GM18858 (cell line): Measurements from ENCODE around the gene RNASE13.

Experiments
- ATAC-seq: cut with Tn5 transposase; IDR thresholded peaks from one replicate; pipeline ENCODE4 v1.9.1; 2021; ENCODE audit not compliant: unreplicated experiment

Gene RNASE13

GRCh38 chr14:21066882-21067502 lies 32.4 kb upstream of the RNASE13 start:
- ATAC-seq: no peak

GRCh38 chr14:21063479-21063878 lies 28.9 kb upstream of the RNASE13 start:
- ATAC-seq: no peak

- ATAC-seq: no peak
These were observed 26.7 kb upstream of the RNASE13 start for GRCh38 chr14:21061347-21061668.

GRCh38 chr14:21060614-21061346 lies 26.2 kb upstream of the RNASE13 start:
- ATAC-seq: no peak

- no peak for ATAC-seq
These were observed 25.4 kb upstream of the RNASE13 start for GRCh38 chr14:21059842-21060613.

GRCh38 chr14:21058903-21059302 lies 24.3 kb upstream of the RNASE13 start:
- no peak for ATAC-seq

GRCh38 chr14:21057803-21058675 lies 23.4 kb upstream of the RNASE13 start, which contains the start of gene RNASE8:
RNASE8 (plus strand) TSS chr14:21057822; CDS start chr14:21057893, 71 bp downstream.
- no peak for ATAC-seq

GRCh38 chr14:21056520-21057163 lies 22.0 kb upstream of the RNASE13 start:
- ATAC-seq: no peak

- no peak for ATAC-seq
These were observed 21.0 kb upstream of the RNASE13 start for GRCh38 chr14:21055432-21056117.

- no peak for ATAC-seq
These were observed 20.1 kb upstream of the RNASE13 start for GRCh38 chr14:21054768-21055145.

- no peak for ATAC-seq
These were observed 19.6 kb upstream of the RNASE13 start for GRCh38 chr14:21054123-21054767.

GRCh38 chr14:21053184-21054122 lies 18.8 kb upstream of the RNASE13 start:
- ATAC-seq: no peak

- no peak for ATAC-seq
These were observed 16.0 kb upstream of the RNASE13 start for GRCh38 chr14:21050597-21050996.

- no peak for ATAC-seq
These were observed 14.7 kb upstream of the RNASE13 start for GRCh38 chr14:21049271-21049673.

GRCh38 chr14:21048638-21049037 lies 14.0 kb upstream of the RNASE13 start:
- ATAC-seq: no peak

- ATAC-seq: no peak
These were observed 12.8 kb upstream of the RNASE13 start for GRCh38 chr14:21047378-21047781.

- ATAC-seq: no peak
These were observed 9.5 kb upstream of the RNASE13 start for GRCh38 chr14:21043974-21044618.
